ENCODE results near the gene TSPAN18.

Gene TSPAN18, protein sequence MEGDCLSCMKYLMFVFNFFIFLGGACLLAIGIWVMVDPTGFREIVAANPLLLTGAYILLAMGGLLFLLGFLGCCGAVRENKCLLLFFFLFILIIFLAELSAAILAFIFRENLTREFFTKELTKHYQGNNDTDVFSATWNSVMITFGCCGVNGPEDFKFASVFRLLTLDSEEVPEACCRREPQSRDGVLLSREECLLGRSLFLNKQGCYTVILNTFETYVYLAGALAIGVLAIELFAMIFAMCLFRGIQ
- total RNA-seq = 27.6 to 35.9 reads per million in 2 donors

DNA sequence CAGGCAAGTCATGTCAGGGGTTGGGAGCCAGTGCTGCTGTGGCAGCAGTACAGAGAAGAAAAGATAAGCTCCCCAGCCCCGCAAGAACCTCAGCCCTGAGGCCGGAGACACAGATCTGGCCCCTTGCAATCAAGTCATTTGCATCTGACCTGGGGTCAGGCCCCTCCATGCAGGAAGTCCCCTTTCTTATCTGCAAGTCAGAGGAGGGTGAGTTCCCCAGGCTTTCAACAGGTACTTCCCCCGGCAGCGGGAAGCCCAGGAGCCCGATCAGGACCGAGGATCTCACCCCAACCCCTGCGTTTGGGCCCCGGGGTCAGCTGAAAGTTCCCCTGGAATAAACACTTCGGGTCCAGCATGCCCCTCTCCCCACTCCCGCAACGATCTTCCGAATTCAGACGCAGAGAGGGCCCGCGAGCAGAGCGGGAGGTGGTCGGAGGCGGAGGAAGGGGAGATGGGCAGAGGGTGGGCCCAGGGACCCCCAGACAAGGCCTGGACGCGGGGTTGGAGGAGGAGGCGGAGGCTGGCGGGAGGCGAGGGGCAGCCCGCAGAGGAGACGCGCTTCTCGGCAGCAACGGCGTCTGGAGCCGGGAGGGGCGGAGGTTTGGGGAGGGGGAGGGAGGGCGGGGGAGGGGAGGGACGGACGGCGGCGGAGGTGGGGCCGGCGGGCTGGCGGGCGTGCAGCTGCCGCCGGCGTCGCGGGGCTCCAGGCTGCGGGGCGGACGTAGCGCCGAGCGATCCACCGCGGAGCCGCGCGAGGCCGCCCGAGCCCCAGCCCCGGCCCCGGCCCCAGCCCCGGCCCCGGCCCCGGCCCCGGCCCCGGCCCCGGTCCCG lies at the start of gene TSPAN18:
TSPAN18 (plus strand) TSS at position 680 of the 831 bp plus-strand sequence. CDS start 179,455 bp downstream, outside the sequence.
- peak in 3 of 5 experiments; percentile 24 to 53 (median 41) for DNase-seq

DNA sequence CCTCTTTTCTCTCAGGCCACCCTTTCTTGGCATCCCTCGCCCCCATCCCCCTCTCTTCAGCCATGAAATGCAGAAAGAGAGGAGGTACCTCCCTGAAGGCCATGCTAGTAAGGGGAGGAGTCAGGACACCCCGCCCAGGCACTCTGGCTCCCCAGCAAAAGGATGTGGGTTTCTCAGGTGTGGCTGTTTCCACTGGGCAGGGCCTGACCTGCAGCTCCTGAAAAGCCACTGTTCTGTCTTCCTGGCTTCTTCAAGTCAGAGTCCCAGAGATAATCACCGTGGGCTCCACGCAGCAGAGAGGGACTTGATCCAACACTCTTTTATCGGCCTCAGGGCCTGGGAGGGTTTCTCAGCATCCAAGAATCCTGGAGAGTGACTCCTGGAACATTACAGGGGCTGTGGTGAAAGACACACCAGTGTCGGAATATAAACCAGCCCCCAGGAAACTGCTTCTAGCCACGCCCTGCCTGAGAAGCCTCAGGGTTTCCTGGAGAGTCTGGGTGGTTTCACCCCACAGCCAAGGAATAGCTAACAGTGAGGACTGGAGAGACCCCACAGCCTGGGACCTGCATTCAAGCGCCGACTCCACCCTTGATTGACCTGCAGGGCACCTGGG lies 45.7 kb upstream of the TSPAN18 start:
- peak in 4 of 5 experiments; percentile 8 to 90 (median 38) for DNase-seq

DNA sequence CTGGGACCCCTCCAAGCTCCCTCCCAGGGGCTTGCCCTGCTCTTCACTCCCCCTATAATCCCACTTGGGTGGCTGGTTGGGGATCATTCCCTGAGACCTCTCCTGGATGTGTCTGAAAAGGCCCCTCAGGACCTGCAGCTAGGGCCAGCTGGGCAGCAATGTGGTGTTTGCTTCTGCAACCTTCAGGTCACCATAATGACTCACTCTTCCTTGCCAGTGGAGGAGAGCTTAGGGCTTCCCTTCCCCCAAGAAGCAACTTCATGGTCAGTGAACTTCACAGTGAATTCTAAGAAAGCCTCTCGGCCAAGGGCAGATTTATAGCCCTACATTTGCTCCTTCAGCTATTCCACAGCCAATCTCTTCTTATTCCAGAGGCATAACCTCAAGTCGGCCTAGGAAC lies 45.1 kb upstream of the TSPAN18 start:
- DNase-seq = no peak

DNA sequence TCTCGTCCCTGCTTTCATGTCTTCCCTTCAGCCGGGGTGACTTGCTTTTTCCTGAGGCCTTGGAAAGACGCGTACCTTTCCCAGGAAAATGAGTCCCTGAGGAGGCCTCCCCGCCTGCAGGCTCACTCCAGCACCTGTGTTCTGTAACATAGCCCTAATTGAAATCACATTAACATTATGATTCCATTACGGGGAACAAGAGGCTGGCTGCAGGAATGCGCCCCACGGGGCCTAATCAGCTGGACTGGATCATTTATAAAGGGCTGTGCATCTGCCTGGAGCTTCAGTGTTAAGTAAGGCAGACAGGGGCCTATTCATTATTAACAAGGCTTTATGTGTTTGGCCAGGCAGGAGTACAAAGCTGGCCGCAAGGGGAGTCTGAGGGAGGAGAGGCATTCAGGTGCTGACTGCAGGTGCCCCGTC lies 41.9 kb upstream of the TSPAN18 start:
- no peak for DNase-seq

DNA sequence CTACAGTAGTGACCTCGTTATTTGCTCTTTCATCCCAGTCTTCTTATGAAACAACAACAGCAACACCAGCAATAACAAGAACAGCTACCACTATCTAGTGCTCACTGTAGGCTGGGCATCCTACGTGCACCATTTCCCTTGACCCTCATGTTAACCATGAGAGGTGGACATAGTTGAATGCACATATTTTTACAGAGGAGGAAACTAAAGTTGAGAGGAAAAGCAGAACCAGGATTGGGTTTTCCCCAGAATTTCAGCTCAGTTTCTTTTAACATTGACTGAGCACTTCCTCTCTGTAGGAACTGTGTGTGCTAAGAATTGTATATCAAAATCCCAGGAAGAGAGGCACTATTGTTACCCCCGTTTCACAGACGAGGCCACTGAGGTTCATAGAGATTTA lies 39.4 kb upstream of the TSPAN18 start:
- DNase-seq = no peak

DNA sequence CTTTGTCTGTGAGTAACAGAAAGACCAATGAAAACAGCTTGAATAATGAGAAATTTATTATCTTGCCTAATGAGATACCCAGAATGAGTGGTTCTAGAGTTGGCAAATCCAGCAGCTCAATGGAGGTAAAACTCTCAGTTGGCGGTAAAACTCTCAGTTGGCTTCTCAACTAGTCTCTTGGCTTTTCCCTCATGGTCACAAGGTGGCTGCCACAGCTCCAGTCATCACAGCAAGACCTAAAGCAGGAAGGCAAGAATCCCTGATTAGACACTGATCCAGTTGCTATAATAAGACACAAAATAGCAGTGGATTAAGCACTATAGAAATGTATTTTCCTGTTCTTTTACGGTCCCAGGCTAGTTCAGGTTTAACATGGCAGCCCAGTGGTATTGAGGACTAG lies 37.5 kb upstream of the TSPAN18 start:
- DNase-seq = no peak

DNA sequence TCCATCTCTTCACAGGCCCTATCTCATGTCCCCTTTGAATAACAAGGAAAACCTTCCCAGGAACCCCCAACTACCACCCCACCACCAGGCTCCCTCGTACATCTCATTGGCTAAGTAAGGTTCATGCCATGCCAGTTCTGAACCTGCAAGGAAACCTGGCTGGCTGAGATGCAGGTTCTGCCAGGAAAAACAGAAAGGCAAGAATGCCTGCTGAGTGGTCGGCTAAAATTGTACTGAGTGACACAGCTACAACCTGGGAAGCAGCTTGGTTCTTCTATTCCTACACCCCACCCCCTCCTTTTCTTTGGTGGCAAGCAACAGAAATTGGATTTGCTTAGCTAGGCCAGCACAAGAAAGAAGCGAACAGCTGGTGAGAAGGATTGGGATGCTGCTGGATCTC lies 36.1 kb upstream of the TSPAN18 start:
- no peak for DNase-seq

DNA sequence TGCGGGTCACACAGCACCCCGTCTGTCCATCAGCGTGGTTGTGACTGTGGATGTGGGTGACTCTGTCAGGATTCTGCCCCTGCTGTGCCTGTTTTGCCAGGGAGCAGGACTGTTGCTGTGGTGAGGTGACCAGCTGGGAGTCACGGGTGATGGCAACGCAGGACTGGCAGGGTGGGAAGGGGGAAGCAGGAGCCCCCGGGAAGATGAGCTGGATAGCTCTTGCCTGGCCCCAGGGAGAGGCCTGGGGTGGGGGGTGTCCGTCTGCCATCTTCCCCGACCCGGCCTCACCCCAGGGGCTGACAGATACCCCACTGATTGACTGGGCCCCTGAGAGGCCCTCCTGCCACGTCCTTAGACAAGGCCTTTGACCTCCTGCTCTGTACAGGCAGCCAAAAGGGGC lies 34.3 kb upstream of the TSPAN18 start:
- no peak for DNase-seq

DNA sequence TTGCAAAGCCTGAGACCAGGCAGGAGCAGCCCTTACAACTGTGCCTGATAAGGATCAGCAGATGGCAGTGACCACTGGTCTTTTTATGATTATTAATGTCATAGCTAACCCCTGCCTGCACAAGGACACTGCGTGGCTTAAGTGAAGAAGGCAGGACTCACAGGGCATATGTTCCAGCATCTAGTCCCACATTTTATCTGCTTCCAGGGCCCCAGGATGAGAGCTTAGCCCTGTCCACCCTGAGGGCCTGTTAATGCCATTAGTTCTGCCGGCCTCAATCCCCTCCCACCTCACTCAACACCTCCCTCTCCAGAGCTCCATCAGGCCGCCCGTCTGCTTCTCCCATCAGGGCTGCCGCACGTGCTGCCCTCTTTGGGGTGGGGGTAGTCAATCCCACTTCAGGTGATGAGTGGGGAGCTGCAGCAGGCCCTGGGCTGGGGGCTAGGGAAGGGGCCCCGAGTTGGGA lies 33.1 kb upstream of the TSPAN18 start:
- DNase-seq = no peak

DNA sequence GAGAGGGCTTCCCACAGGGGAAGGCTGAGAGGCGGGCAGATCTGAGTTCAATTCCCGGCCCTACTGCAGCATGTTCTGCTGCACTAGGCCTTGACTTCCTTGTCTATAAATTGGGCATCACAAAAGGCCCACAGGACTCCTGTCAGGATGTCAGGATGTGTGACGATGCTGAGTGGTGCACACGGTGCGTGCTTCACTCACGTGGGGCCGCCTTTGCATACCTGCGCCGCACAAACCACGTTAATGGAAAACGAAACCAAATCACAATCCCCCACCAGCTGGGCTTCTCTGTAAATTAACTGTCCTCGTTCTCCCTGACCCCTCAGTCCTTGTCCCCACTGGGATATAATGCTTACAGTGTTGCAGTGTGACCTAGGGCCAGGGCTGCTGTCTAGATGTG lies 32.3 kb upstream of the TSPAN18 start:
- peak in 1 of 5 experiments; percentile 45 for DNase-seq

DNA sequence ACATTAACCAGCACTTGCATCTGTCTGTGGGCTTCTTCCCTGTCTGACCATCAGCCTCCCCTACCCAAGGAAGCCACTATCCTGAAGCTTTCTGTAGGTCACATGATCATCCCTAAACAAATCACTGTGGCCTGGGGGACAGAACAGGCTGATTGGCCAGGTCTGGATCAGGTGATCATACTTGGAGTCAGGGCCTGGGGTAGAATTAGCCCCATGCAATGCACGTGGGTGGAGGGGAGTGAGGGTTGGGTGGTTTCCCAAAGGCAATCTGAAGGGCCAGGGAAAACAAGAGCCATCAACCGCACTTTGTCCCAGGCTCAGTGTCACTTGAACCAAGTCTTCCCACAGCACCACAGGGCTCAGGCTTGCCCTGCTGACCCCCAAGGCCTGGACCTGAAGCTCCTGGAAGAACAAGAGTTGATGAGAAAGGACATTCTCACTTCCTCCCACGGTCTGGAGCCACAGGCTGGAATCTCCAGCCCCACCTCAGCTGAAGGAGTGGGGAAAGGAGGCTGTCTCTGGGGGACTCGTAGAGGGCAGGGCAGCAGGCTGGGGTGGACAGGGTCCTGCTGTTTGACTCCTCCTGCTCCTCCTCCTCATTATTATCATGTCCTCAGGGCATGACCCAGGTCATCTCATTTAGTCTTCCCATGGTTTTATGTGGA lies 31.5 kb upstream of the TSPAN18 start:
- no peak for DNase-seq

DNA sequence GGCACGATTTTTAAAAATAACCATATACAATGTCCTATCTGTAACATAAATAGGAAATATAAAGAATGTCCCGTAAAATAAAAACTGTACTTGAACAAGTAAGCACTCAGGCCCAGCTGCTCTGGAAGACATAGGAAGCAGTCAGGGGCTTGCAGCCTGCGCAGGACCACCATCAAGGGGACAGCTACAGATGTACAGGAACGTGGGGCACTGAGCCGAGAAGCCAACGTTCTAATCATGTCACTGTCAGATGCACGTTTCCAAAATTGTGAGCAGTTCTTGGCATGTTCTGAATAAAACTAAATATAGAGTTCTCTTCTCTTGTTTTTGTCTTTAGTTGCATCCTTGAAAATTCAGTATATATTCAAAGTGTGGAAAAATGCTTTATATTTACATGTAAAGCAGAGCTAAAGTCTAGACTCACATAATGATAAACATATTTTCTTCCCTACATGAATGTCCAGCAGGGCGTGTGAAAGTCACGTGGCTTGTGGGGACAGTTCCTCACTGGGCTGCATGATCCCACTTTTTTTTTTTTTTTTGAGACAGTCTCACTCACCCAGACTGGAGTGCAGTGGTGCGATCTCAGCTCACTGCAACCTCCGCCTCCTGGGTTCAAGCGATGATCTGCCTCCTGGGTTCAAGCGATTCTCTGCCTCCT lies 28.4 kb upstream of the TSPAN18 start:
- DNase-seq = no peak

DNA sequence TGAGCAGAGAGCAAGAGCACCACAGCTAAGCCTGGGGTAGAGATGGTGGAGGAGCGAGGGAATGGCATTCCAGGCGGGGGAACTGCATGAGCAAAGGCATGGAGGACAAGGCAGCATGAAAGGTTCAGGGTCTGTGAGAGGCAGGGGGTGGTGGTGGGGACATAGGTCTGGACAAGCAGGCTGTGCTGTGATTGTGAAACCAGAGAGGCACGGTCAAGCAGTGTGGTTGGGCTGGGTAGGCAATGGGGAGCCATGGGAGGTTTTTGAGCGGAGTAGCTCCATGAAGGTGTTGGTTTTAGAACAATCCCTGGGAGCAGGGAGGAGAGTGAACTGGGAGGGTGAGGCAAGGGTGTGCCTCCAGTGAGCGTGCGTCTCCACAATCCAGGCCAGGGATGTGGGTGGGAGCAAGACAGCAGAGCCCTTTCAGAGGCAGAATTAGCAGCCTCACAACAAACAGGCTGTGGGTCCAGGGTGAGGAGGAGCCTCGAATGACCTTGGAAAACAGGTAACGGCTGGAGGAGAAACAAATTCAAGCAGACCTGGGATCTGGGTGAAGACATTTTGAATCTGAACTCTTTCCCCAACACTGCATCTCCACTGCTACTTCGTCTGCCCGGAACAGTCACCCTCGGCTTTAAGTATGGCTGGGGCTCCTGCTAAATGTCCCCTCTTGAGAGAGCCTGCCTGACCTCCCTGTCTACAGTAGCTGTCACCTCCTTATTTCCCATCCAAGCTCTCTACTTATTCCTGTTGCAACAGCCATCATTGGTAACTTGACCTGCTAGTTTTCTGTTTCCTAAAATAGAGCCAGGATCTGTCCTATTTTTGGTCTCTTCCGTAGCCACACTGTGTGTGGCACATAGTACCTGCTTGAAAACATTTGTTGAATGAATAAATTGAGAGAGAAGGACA lies 27.0 kb upstream of the TSPAN18 start:
- DNase-seq = no peak

DNA sequence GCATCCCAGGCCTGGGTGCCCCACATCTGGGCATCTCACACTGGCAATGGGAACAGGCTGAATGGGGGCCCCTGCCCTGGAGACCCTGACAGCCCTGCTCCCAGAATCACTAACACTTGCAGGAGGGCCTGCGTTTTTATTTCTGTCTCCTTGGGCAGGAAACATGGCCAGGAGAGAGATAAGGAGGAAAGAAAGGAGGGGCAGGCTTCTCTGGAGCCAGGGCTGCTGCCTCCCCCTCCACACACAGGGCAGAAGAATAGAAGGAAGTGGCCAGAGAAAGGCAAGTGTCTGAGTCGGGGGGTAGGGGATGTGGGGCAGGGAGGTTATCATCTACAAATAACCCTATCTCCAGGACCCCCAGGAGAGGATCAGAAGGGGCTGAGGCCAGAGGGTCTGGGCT lies 25.5 kb upstream of the TSPAN18 start:
- DNase-seq = no peak

DNA sequence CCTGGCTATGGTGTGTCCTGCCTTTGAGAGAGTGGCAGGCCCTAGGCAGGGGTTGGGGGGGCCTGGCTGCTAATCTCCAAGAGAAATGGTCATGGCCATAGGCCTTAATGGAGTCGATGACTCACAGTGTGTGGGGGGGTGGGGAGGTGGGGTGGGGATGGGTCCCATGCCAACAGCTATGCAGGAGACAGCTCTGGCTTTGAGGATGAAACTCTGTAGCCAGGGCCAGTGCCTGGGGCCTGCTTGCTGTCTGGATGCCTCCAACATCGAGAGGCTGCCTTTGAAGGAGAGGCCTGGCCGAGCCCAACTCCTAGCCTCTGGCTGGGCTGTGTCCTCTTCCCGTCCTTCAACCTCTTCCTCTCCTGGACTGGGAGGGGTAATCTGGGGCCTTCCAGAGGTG lies 23.9 kb upstream of the TSPAN18 start:
- DNase-seq = no peak

DNA sequence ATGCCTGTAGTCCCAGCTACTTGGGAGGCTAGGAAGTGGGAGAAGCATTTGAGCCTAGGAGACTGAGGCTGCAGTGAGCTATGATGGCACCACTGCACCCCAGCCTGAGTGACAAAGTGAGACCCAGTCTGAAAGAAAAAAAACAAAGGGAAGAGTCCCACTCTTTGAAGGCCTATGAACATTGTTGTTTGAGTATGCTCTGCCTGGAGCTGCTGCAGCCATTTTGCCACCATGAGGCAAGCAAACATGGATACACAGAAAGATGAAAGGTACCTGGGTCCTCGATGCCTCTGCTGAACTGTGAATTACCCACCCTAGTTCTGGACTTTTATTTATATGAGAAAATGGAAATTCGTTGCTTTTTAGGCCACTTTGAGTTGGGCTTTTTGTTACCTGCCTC lies 19.7 kb upstream of the TSPAN18 start:
- no peak for DNase-seq

DNA sequence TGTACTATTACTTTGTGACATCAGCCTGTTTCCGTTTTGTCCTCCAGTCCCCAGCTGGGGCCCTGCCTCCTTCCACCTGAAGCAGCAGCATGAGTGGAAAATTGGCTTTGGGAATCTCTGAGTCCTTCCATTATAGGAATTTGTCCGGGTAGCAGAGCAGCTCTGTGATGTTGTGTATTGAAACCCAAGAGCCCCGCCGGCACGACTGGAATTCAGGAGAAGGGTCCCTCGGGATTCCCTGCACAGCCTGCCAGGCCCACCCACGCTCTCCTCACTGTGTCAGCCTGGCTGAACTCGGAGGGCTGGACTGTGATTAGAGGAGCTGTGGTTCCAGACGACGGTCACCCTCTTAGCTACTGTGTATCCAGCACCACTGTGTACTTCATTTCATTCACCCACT lies 18.8 kb upstream of the TSPAN18 start:
- no peak for DNase-seq

DNA sequence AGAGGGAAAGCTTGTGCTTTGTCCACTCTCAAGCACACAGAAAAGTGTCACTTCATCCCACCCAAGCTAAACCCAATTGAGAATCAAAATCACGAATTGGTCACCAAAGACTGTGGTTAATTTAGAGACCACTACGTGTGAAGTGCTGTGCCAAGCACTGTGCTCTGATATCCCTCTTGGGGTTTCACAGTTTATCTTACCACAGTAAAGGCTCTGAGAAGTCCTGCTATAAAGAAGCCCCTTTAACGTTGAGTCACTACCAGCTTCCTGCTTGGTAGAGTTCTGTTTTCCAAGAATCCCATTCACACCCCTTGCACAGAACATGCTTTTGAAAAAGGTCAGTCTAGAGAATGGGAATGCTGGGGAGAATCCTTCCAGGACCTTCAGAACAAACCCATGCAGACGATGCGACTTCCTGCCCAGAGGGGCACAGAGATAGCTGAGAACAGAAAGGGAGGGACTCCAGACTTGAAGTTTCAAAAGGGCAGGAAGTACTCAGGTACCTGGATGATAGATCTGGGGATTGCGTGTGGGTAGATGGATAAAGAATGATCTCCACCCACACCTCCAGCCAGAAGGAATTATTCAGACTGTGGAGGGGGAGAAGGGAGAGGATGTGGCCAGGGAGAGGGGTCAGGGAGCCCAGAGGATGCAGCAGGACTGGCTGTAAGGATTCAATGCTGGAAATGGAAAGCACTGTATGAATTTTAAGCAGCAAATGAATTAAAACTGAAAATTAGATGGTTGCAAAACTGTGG lies 18.1 kb upstream of the TSPAN18 start:
- no peak for DNase-seq

DNA sequence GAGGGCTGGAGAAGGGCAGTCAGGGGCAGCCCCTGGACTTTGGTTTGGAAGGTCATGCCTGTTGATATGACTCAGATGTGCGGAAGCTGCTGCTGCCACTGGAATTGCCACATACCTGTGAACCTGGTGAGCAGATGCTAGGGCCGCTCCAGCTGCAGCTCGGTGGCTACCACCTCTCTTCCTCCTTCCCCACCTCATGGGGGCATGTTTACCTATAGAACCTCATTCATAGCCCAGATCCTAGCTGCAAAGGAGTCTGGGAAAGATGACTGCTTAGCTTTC lies 17.5 kb upstream of the TSPAN18 start:
- DNase-seq = no peak

DNA sequence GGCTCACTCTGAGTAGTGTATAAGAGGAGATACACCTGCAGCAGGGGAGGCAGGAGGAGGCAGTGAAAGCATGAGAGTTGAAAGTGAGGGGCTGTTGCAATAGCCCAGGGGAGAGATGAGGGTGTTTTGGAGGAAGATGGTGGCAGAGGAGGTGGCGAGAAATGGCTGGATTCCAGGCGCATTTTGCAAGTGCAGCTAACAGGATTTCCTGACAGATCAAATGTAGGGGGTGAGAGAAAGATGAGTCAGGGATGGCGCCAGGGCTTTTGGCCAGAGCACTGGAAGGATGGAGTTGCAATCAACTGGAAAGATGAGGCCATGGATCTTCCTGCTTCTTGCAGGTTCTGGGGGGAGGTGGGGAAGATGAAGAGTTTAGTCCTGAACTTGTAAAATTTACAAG lies 16.8 kb upstream of the TSPAN18 start:
- DNase-seq = no peak

All from T-helper 2 cell (primary cell).